Fibroblast of villous mesenchyme (primary cell): ENCODE measurements around the gene RASSF8. TPM values are rescaled to one million over a fixed set of nuclear protein-coding genes. Genes with fewer than 3 reads are reported as not detected.

Source experiments
- DNase-seq: peaks from one replicate; pipeline ENCODE4 v3.0.0-alpha.2; 2010; ENCODE audit warnings: low read depth
- H3K4me3 ChIP-seq: 2 replicates; pipeline ENCODE4 v1.5.1; 2011; ENCODE audit warnings: low read depth, mild to moderate bottlenecking, low read length
- CTCF ChIP-seq: IDR thresholded peaks from 2 replicates; pipeline ENCODE4 v1.5.1; 2012; ENCODE audit warnings: low read depth, mild to moderate bottlenecking, low read length; ENCODE audit not compliant: insufficient read depth
- total RNA-seq: library from RNA; depleted of rRNA; stranded (reverse); fragments of >200 nt; gene quantifications from 2 replicates; pipeline ENCODE4 v1.2.3, GENCODE V29; 2012

Gene RASSF8
- total RNA-seq, 1 donor, result 127 TPM

DNA sequence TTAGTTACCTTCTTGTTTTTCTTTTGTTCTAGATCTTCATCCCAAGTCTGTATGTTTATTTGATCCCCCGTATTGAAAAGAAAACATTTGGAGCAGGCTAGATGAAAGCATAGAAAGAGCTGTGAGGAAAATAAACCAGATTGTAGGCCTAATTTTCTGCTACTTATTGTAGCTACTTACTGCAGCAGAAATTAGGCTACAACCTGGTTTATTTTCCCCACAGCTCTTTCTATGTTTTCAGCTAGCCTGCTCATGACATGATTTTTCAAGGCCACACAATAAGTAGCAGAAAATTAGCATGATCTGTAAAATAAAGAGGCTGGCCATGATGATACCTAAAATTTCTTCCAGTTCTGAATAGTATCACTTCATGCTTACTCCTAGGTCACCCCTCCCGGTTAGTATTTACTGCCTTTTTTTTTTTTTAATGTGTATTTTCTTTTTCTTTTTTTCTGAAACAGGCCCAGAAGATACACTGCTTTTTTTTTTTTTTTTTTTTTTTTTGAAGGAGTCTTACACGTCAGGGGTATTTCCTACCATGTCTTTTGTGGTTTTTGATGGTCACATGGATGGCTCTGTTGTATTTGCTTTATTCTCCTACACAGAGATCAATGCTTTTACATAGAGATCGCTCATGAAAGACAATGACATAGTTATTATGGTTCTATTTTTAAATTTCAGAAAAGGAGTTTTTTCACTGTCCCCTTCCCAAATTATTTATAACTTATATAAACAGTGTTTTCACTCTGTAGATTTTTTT is 134.0 kb downstream of the RASSF8 start:
- H3K4me3 ChIP-seq, result no peak overlapping the region
- TF ChIP-seq CTCF, result no peak
- DNase-seq, result no peak

- no peak for TF ChIP-seq CTCF
- no peak for DNase-seq
- no peak overlapping the region for H3K4me3 ChIP-seq
These were observed 136.7 kb downstream of the RASSF8 start for GRCh38 chr12:26095186-26095585.

- DNase-seq, result no peak
- no peak for TF ChIP-seq CTCF
- H3K4me3 ChIP-seq, result no peak overlapping the region
These were observed 137.6 kb downstream of the RASSF8 start for GRCh38 chr12:26096036-26096435.

GRCh38 chr12:26097046-26097878 is 138.8 kb downstream of the RASSF8 start:
- DNase-seq, result peak; percentile 74
- H3K4me3 ChIP-seq, result no peak overlapping the region
- peak; percentile 97 for TF ChIP-seq CTCF

- DNase-seq, result no peak
- H3K4me3 ChIP-seq, result no peak overlapping the region
- TF ChIP-seq CTCF, result no peak
These were observed 142.3 kb downstream of the RASSF8 start for GRCh38 chr12:26100666-26101349.

- no peak for DNase-seq
- H3K4me3 ChIP-seq, result no peak overlapping the region
- no peak for TF ChIP-seq CTCF
These were observed 142.9 kb downstream of the RASSF8 start for GRCh38 chr12:26101350-26101734.
